H1 (cell line): ENCODE measurements around the gene KRTAP10-3.

Source experiments
- CTCF ChIP-seq, 3 experiments: IDR thresholded peaks; 1 replicate in 2 of 3; 2 replicates in 1 of 3; pipeline versions ENCODE4 v1.5.1 to v1.6.1; 2011; ENCODE audit warnings: low read length in 3 of 3, mild to moderate bottlenecking in 3 of 3, inconsistent platforms in 2 of 3, low read depth in 1 of 3, moderate library complexity in 1 of 3; ENCODE audit not compliant: insufficient read depth in 1 of 3; ENCODE audit errors: control extremely low read depth in 1 of 3
- NRF1 ChIP-seq: IDR thresholded peaks from 2 replicates; pipeline ENCODE4 v1.6.1; 2011; ENCODE audit warnings: mild to moderate bottlenecking, low read depth, low read length, improper control_type of control experiment
- POLR2A ChIP-seq, 2 experiments: IDR thresholded peaks; 1 replicate in 1 of 2; 2 replicates in 1 of 2; pipeline ENCODE4 v1.6.1; 2011; ENCODE audit warnings: low read depth in 2 of 2, low read length in 2 of 2, mild to moderate bottlenecking in 2 of 2; ENCODE audit errors: control extremely low read depth in 1 of 2
- SRF ChIP-seq: IDR thresholded peaks from 2 replicates; pipeline ENCODE4 v1.6.1; 2011; ENCODE audit warnings: mild to moderate bottlenecking, low read depth, low read length, moderate library complexity

- TF ChIP-seq CTCF (IDR thresholded peaks at IDR 0.05; ENCODE audit: control extremely low read depth in 1 of 3, insufficient read depth in 1 of 3, low read depth in 1 of 3, low read length in 3 of 3) (no peak), SRF (no peak), NRF1 (no peak), POLR2A (IDR thresholded peaks at IDR 0.05; ENCODE audit: control extremely low read depth in 1 of 2, low read depth in 2 of 2, low read length in 2 of 2) (no peak)
Measured at GRCh38 chr21:44528634-44528995, 30.0 kb downstream of the KRTAP10-3 start.
